SH-SY5Y (cell line): ENCODE results near the gene DYNC1I2.

Source experiments
- GATA2 ChIP-seq: IDR thresholded peaks from 2 replicates; pipeline ENCODE4 v1.6.1; 2011; ENCODE audit warnings: mild to moderate bottlenecking, low read depth, low read length
- GATA3 ChIP-seq: IDR thresholded peaks from 2 replicates; pipeline ENCODE4 v1.6.1; 2011; ENCODE audit warnings: low read depth, mild to moderate bottlenecking, low read length, moderate library complexity

DNA sequence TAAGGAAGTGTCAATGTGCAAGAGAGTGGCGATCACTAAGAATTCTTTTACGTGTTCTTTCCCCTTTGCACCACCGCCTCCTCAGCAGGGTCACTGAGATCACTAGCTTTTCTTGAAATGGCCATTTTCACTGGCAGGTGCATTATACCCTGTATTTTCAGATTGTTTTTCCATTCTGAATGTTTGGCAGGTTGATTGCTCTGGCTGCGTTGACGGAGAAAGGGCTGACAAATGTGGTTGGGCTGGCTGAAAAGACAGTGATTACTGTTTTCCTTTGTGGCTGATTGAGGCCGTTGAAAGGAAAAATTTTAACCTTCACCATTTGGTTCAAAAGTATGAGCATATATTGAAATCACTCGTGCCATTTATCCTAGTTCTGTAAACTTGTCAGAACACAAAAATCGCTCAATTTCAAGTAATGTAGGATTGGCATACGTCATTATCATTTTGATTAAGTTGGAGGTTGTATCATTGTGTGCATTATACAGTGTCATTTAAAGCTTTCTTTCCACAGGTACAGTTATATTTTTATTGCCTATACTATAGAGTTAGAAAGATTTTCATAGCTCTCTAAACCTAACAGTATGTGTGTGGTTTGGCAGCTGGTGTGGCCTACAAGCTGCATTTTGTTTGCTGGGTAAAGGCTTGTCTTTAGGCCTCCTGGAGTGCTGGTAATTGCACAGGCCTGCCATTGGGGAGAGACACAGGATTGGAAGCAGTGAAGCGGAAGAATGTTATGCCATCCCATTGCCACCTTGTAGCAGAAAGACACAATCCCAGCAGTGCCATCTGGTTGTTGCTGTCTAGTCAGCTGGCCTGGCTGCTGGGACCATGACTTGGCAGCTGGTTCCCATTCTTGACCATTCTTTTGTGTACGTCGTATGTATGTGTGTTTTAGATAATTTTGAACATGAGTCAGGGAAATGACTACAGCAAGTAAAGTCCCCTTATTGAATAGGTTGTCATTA, 36.7 kb downstream of the DYNC1I2 start:
- no peak for TF ChIP-seq GATA2
- no peak for TF ChIP-seq GATA3
